Activated naive CD8-positive, alpha-beta T cell (primary cell): ENCODE data around the gene CASKIN1.

Source experiments
- H3K27ac Mint-ChIP-seq: one replicate; pipeline ENCODE4 v1.8.0; 2021; ENCODE audit warnings: mixed read lengths
- H3K27me3 Mint-ChIP-seq: one replicate; pipeline ENCODE4 v1.8.0; 2021; ENCODE audit warnings: mixed read lengths
- H3K36me3 Mint-ChIP-seq: one replicate; pipeline ENCODE4 v1.8.0; 2021; ENCODE audit warnings: mixed read lengths
- H3K4me1 Mint-ChIP-seq: one replicate; pipeline ENCODE4 v1.8.0; 2021; ENCODE audit warnings: low read depth, mixed read lengths
- H3K4me3 Mint-ChIP-seq: one replicate; pipeline ENCODE4 v1.8.0; 2021; ENCODE audit warnings: mild to moderate bottlenecking, mixed read lengths
- H3K9me3 Mint-ChIP-seq: one replicate; pipeline ENCODE4 v1.8.0; 2021; ENCODE audit warnings: low read depth, mixed read lengths

The CASKIN1 gene

GRCh38 chr16:2191446-2191706, 5.0 kb downstream of the CASKIN1 start:
- Mint-ChIP-seq H3K27ac (no peak overlapping the region), H3K4me1 (peaks cover 1% of the 10 kb centered on the region), H3K36me3 (no peaks in the 10 kb centered on the region), H3K4me3 (no peak overlapping the region), H3K27me3 (peaks cover 3% of the 10 kb centered on the region), H3K9me3 (no peaks in the 10 kb centered on the region)

- H3K27me3 Mint-ChIP-seq = peaks cover 3% of the 10 kb centered on the region
- no peaks in the 10 kb centered on the region for H3K36me3 Mint-ChIP-seq
- H3K4me3 Mint-ChIP-seq = no peak overlapping the region
- no peak overlapping the region for H3K27ac Mint-ChIP-seq
- H3K4me1 Mint-ChIP-seq = peaks cover 1% of the 10 kb centered on the region
- no peaks in the 10 kb centered on the region for H3K9me3 Mint-ChIP-seq
Observed at GRCh38 chr16:2190659-2191445, 5.6 kb downstream of the CASKIN1 start.

GRCh38 chr16:2190002-2190658, 6.3 kb downstream of the CASKIN1 start:
- no peak overlapping the region for H3K4me3 Mint-ChIP-seq
- H3K27ac Mint-ChIP-seq = no peak overlapping the region
- H3K9me3 Mint-ChIP-seq = no peaks in the 10 kb centered on the region
- H3K27me3 Mint-ChIP-seq = peaks cover 3% of the 10 kb centered on the region
- H3K36me3 Mint-ChIP-seq = no peaks in the 10 kb centered on the region
- peaks cover 1% of the 10 kb centered on the region for H3K4me1 Mint-ChIP-seq

- Mint-ChIP-seq H3K36me3 (no peaks in the 10 kb centered on the region), H3K4me3 (no peak overlapping the region), H3K9me3 (no peaks in the 10 kb centered on the region), H3K27ac (no peak overlapping the region), H3K4me1 (no peaks in the 10 kb centered on the region), H3K27me3 (no peaks in the 10 kb centered on the region)
Observed at GRCh38 chr16:2189252-2189893, 7.0 kb downstream of the CASKIN1 start.

GRCh38 chr16:2188395-2188794, 8.0 kb downstream of the CASKIN1 start:
- H3K9me3 Mint-ChIP-seq = no peaks in the 10 kb centered on the region
- H3K36me3 Mint-ChIP-seq = no peaks in the 10 kb centered on the region
- no peak overlapping the region for H3K4me3 Mint-ChIP-seq
- no peaks in the 10 kb centered on the region for H3K4me1 Mint-ChIP-seq
- no peaks in the 10 kb centered on the region for H3K27me3 Mint-ChIP-seq
- no peak overlapping the region for H3K27ac Mint-ChIP-seq

- no peaks in the 10 kb centered on the region for H3K36me3 Mint-ChIP-seq
- no peaks in the 10 kb centered on the region for H3K27me3 Mint-ChIP-seq
- no peaks in the 10 kb centered on the region for H3K4me1 Mint-ChIP-seq
- no peak overlapping the region for H3K27ac Mint-ChIP-seq
- H3K4me3 Mint-ChIP-seq = no peak overlapping the region
- H3K9me3 Mint-ChIP-seq = no peaks in the 10 kb centered on the region
Observed at GRCh38 chr16:2187212-2187611, 9.2 kb downstream of the CASKIN1 start.

- Mint-ChIP-seq H3K9me3 (no peaks in the 10 kb centered on the region), H3K4me1 (no peaks in the 10 kb centered on the region), H3K4me3 (no peak overlapping the region), H3K36me3 (no peaks in the 10 kb centered on the region), H3K27me3 (no peaks in the 10 kb centered on the region), H3K27ac (no peak overlapping the region)
Observed at GRCh38 chr16:2186505-2186904, 9.9 kb downstream of the CASKIN1 start.

GRCh38 chr16:2186064-2186463, 10.3 kb downstream of the CASKIN1 start:
- Mint-ChIP-seq H3K4me1 (no peaks in the 10 kb centered on the region), H3K4me3 (no peak overlapping the region), H3K27me3 (no peaks in the 10 kb centered on the region), H3K9me3 (no peaks in the 10 kb centered on the region), H3K36me3 (no peaks in the 10 kb centered on the region), H3K27ac (no peak overlapping the region)

- Mint-ChIP-seq H3K36me3 (no peaks in the 10 kb centered on the region), H3K4me3 (no peak overlapping the region), H3K27ac (no peak overlapping the region), H3K27me3 (no peaks in the 10 kb centered on the region), H3K4me1 (no peaks in the 10 kb centered on the region), H3K9me3 (no peaks in the 10 kb centered on the region)
Observed at GRCh38 chr16:2184962-2185361, 11.4 kb downstream of the CASKIN1 start.

- no peak overlapping the region for H3K4me3 Mint-ChIP-seq
Observed at GRCh38 chr16:2184346-2184745, 12.1 kb downstream of the CASKIN1 start.

GRCh38 chr16:2183671-2184070, 12.7 kb downstream of the CASKIN1 start:
- H3K27ac Mint-ChIP-seq = no peak overlapping the region
- no peak overlapping the region for H3K4me3 Mint-ChIP-seq
- no peaks in the 10 kb centered on the region for H3K9me3 Mint-ChIP-seq
- H3K27me3 Mint-ChIP-seq = no peaks in the 10 kb centered on the region
- no peaks in the 10 kb centered on the region for H3K36me3 Mint-ChIP-seq
- H3K4me1 Mint-ChIP-seq = no peaks in the 10 kb centered on the region

More at GRCh38 chr16:2184346-2184745, 12.1 kb downstream of the CASKIN1 start:
- Mint-ChIP-seq H3K36me3 (no peaks in the 10 kb centered on the region), H3K27me3 (no peaks in the 10 kb centered on the region), H3K9me3 (no peaks in the 10 kb centered on the region), H3K4me1 (no peaks in the 10 kb centered on the region), H3K27ac (no peak overlapping the region)

GRCh38 chr16:2181952-2182351, 14.5 kb downstream of the CASKIN1 start:
- Mint-ChIP-seq H3K27me3 (no peaks in the 10 kb centered on the region), H3K4me1 (no peaks in the 10 kb centered on the region), H3K27ac (no peak overlapping the region), H3K9me3 (no peaks in the 10 kb centered on the region), H3K36me3 (no peaks in the 10 kb centered on the region), H3K4me3 (no peak overlapping the region)

GRCh38 chr16:2180962-2181923, 15.2 kb downstream of the CASKIN1 start:
- H3K4me3 Mint-ChIP-seq = no peak overlapping the region
- H3K27ac Mint-ChIP-seq = no peak overlapping the region
- no peaks in the 10 kb centered on the region for H3K27me3 Mint-ChIP-seq
- no peaks in the 10 kb centered on the region for H3K36me3 Mint-ChIP-seq
- no peaks in the 10 kb centered on the region for H3K4me1 Mint-ChIP-seq
- no peaks in the 10 kb centered on the region for H3K9me3 Mint-ChIP-seq

GRCh38 chr16:2180461-2180860, 15.9 kb downstream of the CASKIN1 start:
- Mint-ChIP-seq H3K36me3 (no peaks in the 10 kb centered on the region), H3K27ac (no peak overlapping the region)

GRCh38 chr16:2179576-2179975, 16.8 kb downstream of the CASKIN1 start:
- no peak overlapping the region for H3K27ac Mint-ChIP-seq
- no peaks in the 10 kb centered on the region for H3K36me3 Mint-ChIP-seq
- H3K27me3 Mint-ChIP-seq = no peaks in the 10 kb centered on the region
- no peak overlapping the region for H3K4me3 Mint-ChIP-seq
- no peaks in the 10 kb centered on the region for H3K4me1 Mint-ChIP-seq
- H3K9me3 Mint-ChIP-seq = no peaks in the 10 kb centered on the region

More at GRCh38 chr16:2180461-2180860, 15.9 kb downstream of the CASKIN1 start:
- Mint-ChIP-seq H3K27me3 (no peaks in the 10 kb centered on the region), H3K4me3 (no peak overlapping the region), H3K9me3 (no peaks in the 10 kb centered on the region), H3K4me1 (no peaks in the 10 kb centered on the region)
